Type B pancreatic cell (in vitro differentiated cells): ENCODE data around the gene ZRANB3. TPM values are rescaled to one million over a fixed set of nuclear protein-coding genes. Genes with fewer than 3 reads are reported as not detected.

Experiments
- DNase-seq: peaks from one replicate; pipeline ENCODE4 v3.0.0; 2021; ENCODE audit warnings: mixed read lengths; ENCODE audit not compliant: unreplicated experiment; ENCODE audit errors: extremely low spot score
- H3K27ac Mint-ChIP-seq: 2 replicates; pipeline ENCODE4 v1.8.0; 2021; ENCODE audit warnings: mild to moderate bottlenecking, mixed read lengths
- H3K27me3 Mint-ChIP-seq: 2 replicates; pipeline ENCODE4 v1.8.0; 2021; ENCODE audit warnings: mixed read lengths
- H3K36me3 Mint-ChIP-seq: 2 replicates; pipeline ENCODE4 v1.8.0; 2021; ENCODE audit warnings: mixed read lengths
- H3K4me1 Mint-ChIP-seq: one replicate; pipeline ENCODE4 v1.8.0; 2021; ENCODE audit warnings: mixed read lengths; ENCODE audit not compliant: unreplicated experiment
- H3K4me3 Mint-ChIP-seq: 2 replicates; pipeline ENCODE4 v1.8.0; 2021; ENCODE audit warnings: mild to moderate bottlenecking, mixed read lengths
- H3K9me3 Mint-ChIP-seq: 2 replicates; pipeline ENCODE4 v1.8.0; 2021; ENCODE audit warnings: mixed read lengths
- total RNA-seq: library from RNA; stranded (reverse); gene quantifications from 2 replicates; pipeline ENCODE4 v1.2.1, GENCODE V29; 2021; ENCODE audit warnings: low replicate concordance
- TF ChIP-seq, protein P1 (sequence below): fragments of 200-600 bp; sonication (generic); conservative IDR thresholded peaks from 2 replicates; pipeline ENCODE4 v1.5.0; 2021; ENCODE audit warnings: antibody characterized with exemption, mild to moderate bottlenecking

The ZRANB3 gene
- total RNA-seq, 1 donor from 2014 or later = 15.8 TPM

DNA sequence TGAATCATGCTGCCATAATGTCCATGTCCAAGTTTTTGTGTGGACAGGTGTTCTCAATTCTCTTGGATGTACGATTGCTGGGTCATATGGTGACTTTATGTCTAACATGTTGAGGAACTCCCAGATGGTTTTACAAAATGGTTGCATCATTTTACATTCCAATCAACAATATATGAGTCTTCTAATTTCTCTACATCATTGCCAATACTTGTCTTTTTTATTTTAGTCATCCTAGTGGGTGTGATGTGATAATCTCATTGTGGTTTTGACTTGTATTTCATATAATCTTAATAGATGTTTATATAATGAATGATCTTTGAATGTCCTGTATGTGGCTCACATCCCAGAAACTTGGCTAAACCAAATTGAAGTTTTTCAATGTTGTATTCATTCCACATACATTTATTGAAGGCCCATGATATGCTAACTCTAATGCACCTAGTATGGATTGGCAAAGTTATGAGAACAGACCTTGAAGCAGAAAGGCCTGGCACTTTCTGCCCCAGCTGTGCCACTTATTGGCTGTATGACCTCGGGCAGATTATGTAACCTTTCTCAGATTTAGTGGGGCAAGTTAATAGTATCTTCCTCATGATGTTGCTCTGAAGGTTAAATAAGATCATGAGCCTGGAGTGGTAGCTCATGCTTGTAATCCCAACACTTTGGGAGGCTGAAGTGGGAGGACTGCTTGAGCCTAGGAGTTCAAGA lies 273.5 kb downstream of the ZRANB3 start:
- no peak overlapping the region for H3K4me3 Mint-ChIP-seq
- no peaks in the 10 kb centered on the region for H3K27me3 Mint-ChIP-seq
- no peak for DNase-seq
- TF ChIP-seq, protein P1, sequence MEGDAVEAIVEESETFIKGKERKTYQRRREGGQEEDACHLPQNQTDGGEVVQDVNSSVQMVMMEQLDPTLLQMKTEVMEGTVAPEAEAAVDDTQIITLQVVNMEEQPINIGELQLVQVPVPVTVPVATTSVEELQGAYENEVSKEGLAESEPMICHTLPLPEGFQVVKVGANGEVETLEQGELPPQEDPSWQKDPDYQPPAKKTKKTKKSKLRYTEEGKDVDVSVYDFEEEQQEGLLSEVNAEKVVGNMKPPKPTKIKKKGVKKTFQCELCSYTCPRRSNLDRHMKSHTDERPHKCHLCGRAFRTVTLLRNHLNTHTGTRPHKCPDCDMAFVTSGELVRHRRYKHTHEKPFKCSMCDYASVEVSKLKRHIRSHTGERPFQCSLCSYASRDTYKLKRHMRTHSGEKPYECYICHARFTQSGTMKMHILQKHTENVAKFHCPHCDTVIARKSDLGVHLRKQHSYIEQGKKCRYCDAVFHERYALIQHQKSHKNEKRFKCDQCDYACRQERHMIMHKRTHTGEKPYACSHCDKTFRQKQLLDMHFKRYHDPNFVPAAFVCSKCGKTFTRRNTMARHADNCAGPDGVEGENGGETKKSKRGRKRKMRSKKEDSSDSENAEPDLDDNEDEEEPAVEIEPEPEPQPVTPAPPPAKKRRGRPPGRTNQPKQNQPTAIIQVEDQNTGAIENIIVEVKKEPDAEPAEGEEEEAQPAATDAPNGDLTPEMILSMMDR = no peak
- H3K27ac Mint-ChIP-seq = no peak overlapping the region
- H3K4me1 Mint-ChIP-seq = no peaks in the 10 kb centered on the region
- H3K36me3 Mint-ChIP-seq = peaks cover 3% of the 10 kb centered on the region
- H3K9me3 Mint-ChIP-seq = peaks cover 3% of the 10 kb centered on the region

GRCh38 chr2:135256531-135257260 lies 274.3 kb downstream of the ZRANB3 start:
- peaks cover 3% of the 10 kb centered on the region for H3K9me3 Mint-ChIP-seq
- peak overlapping the region; percentile 63 for H3K27ac Mint-ChIP-seq
- H3K4me3 Mint-ChIP-seq = no peak overlapping the region
- H3K27me3 Mint-ChIP-seq = no peaks in the 10 kb centered on the region
- TF ChIP-seq, protein P1 = no peak
- no peak for DNase-seq
- peaks cover 4% of the 10 kb centered on the region for H3K36me3 Mint-ChIP-seq
- H3K4me1 Mint-ChIP-seq = no peaks in the 10 kb centered on the region

GRCh38 chr2:135255208-135255607 lies 275.8 kb downstream of the ZRANB3 start:
- TF ChIP-seq, protein P1 = no peak
- Mint-ChIP-seq H3K27ac (no peak overlapping the region), H3K36me3 (peaks cover 4% of the 10 kb centered on the region), H3K27me3 (no peaks in the 10 kb centered on the region), H3K4me3 (no peak overlapping the region), H3K4me1 (no peaks in the 10 kb centered on the region), H3K9me3 (peaks cover 4% of the 10 kb centered on the region)
- DNase-seq = no peak

DNA sequence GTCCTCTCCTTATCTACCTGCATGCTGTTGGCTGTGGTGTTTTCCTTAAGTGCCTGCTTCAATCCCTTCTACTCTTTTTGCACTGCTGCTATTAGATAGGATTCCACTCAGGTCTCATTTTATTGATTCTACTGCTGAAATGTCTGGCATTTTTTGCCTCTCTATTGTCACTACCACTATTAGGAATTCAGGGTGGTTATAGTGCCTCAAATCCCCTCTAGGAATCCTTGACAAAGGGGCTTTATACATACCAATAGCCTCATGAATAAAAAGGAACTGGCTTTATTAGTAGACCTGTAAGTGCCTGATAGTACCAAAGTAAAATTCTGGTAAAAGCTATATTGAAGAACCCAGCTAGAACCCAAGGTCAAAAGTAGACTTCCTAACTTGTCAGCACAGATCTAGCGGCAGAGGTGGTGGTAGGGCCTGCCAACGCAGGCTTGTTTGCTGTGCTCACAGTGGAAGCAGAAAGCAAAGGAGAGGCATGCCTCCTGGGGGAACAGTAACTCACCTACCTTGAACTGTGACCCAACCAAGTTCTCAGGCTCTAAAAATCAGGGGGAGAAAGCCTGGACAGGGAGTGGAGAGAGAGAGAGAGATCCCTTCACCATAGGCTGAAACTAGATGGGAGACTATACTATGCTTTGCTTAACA lies 278.1 kb downstream of the ZRANB3 start:
- Mint-ChIP-seq H3K4me1 (no peaks in the 10 kb centered on the region), H3K27me3 (no peaks in the 10 kb centered on the region), H3K36me3 (peaks cover 12% of the 10 kb centered on the region), H3K9me3 (peaks cover 14% of the 10 kb centered on the region), H3K27ac (no peak overlapping the region), H3K4me3 (no peak overlapping the region)
- no peak for DNase-seq
- TF ChIP-seq, protein P1 = no peak

GRCh38 chr2:135248611-135249010 lies 282.4 kb downstream of the ZRANB3 start:
- TF ChIP-seq, protein P1 = no peak
- peaks cover 10% of the 10 kb centered on the region for H3K9me3 Mint-ChIP-seq
- H3K27ac Mint-ChIP-seq = no peak overlapping the region
- no peaks in the 10 kb centered on the region for H3K27me3 Mint-ChIP-seq
- peaks cover 12% of the 10 kb centered on the region for H3K4me1 Mint-ChIP-seq
- H3K4me3 Mint-ChIP-seq = no peak overlapping the region
- no peak for DNase-seq
- peaks cover 12% of the 10 kb centered on the region for H3K36me3 Mint-ChIP-seq
